Skin epidermis (tissue), 12 donors: ENCODE measurements around the gene EXOC4.
"Not testable (repeated sequence)": the region's sequence is repeated elsewhere in the genome, so short reads cannot be mapped to it uniquely, and the experiment has no call there.

Experiments
- H3K27ac ChIP-seq, 21 experiments: fragments of 200-600 bp; sonication (generic) in 11 of 21; one replicate each; pipeline ENCODE4 v1.5.0; 2020; ENCODE audit warnings: mild to moderate bottlenecking in 3 of 21, inconsistent platforms in 2 of 21, moderate library complexity in 2 of 21
- H3K4me3 ChIP-seq, 7 experiments: fragments of 200-600 bp; sonication (generic) in 2 of 7; one replicate each; pipeline ENCODE4 v1.5.0; 2020; ENCODE audit warnings: inconsistent platforms in 2 of 7, mild to moderate bottlenecking in 2 of 7, moderate library complexity in 1 of 7

Gene EXOC4

GRCh38 chr7:134046594-134047128, 793.8 kb downstream of the EXOC4 start:
- Histone ChIP-seq H3K27ac (no peak overlapping the region), H3K4me3 (no peak overlapping the region)

GRCh38 chr7:134047675-134048074, 794.8 kb downstream of the EXOC4 start:
- Histone ChIP-seq H3K4me3 (no peak overlapping the region), H3K27ac (no peak overlapping the region)

- no peak overlapping the region for H3K27ac ChIP-seq
- no peak overlapping the region for H3K4me3 ChIP-seq
Observed at GRCh38 chr7:134048166-134048565, 795.3 kb downstream of the EXOC4 start.

GRCh38 chr7:134051020-134051419, 798.1 kb downstream of the EXOC4 start:
- no peak overlapping the region for H3K27ac ChIP-seq
- H3K4me3 ChIP-seq: no peak overlapping the region

GRCh38 chr7:134056816-134057215, 803.9 kb downstream of the EXOC4 start:
- Histone ChIP-seq H3K27ac (no peak overlapping the region), H3K4me3 (no peak overlapping the region)

- Histone ChIP-seq H3K4me3 (no peak overlapping the region), H3K27ac (no peak overlapping the region)
Observed at GRCh38 chr7:134058521-134058920, 805.6 kb downstream of the EXOC4 start.

- H3K27ac ChIP-seq: no peak overlapping the region
Observed at GRCh38 chr7:134058980-134059379, 806.1 kb downstream of the EXOC4 start.

GRCh38 chr7:134059921-134060320, 807.0 kb downstream of the EXOC4 start:
- Histone ChIP-seq H3K4me3 (no peak overlapping the region), H3K27ac (no peak overlapping the region)

More at GRCh38 chr7:134058980-134059379, 806.1 kb downstream of the EXOC4 start:
- H3K4me3 ChIP-seq: no peak overlapping the region

- no peak overlapping the region for H3K27ac ChIP-seq
Observed at GRCh38 chr7:134060874-134061273, 808.0 kb downstream of the EXOC4 start.

GRCh38 chr7:134062460-134062859, 809.6 kb downstream of the EXOC4 start:
- no peak overlapping the region for H3K4me3 ChIP-seq
- no peak overlapping the region for H3K27ac ChIP-seq

More at GRCh38 chr7:134060874-134061273, 808.0 kb downstream of the EXOC4 start:
- H3K4me3 ChIP-seq: no peak overlapping the region

GRCh38 chr7:134065415-134065814, 812.5 kb downstream of the EXOC4 start:
- no peak overlapping the region for H3K27ac ChIP-seq
- no peak overlapping the region for H3K4me3 ChIP-seq

- H3K4me3 ChIP-seq: no peak overlapping the region
Observed at GRCh38 chr7:134067164-134067563, 814.3 kb downstream of the EXOC4 start.

GRCh38 chr7:134068670-134069069, 815.8 kb downstream of the EXOC4 start:
- Histone ChIP-seq H3K4me3 (no peak overlapping the region), H3K27ac (no peak overlapping the region)

More at GRCh38 chr7:134067164-134067563, 814.3 kb downstream of the EXOC4 start:
- no peak overlapping the region for H3K27ac ChIP-seq

- Histone ChIP-seq H3K27ac (no peak overlapping the region), H3K4me3 (no peak overlapping the region)
Observed at GRCh38 chr7:134069187-134069586, 816.3 kb downstream of the EXOC4 start.

- Histone ChIP-seq H3K27ac (no peak overlapping the region), H3K4me3 (no peak overlapping the region)
Observed at GRCh38 chr7:134070673-134071072, 817.8 kb downstream of the EXOC4 start.

- H3K4me3 ChIP-seq: no peak overlapping the region
- no peak overlapping the region for H3K27ac ChIP-seq
Observed at GRCh38 chr7:134071355-134072331, 818.8 kb downstream of the EXOC4 start.

- H3K27ac ChIP-seq: no peak overlapping the region
- no peak overlapping the region for H3K4me3 ChIP-seq
Observed at GRCh38 chr7:134073276-134073675, 820.4 kb downstream of the EXOC4 start.

- H3K4me3 ChIP-seq: no peak overlapping the region
- H3K27ac ChIP-seq: no peak overlapping the region
Observed at GRCh38 chr7:134075799-134076198, 822.9 kb downstream of the EXOC4 start.

GRCh38 chr7:134077560-134077959, 824.7 kb downstream of the EXOC4 start:
- not testable (repeated sequence) for H3K4me3 ChIP-seq, H3K27ac ChIP-seq

- H3K4me3 ChIP-seq: no peak overlapping the region
- no peak overlapping the region for H3K27ac ChIP-seq
Observed at GRCh38 chr7:134078991-134079390, 826.1 kb downstream of the EXOC4 start.

GRCh38 chr7:134081695-134082094, 828.8 kb downstream of the EXOC4 start:
- H3K27ac ChIP-seq: no peak overlapping the region
- H3K4me3 ChIP-seq: no peak overlapping the region
